ENCODE results near the gene RTN4RL1. TPM values are rescaled to one million over a fixed set of nuclear protein-coding genes. Genes with fewer than 3 reads are reported as not detected.

RTN4RL1 gene
- total and polyA plus RNA-seq, 2 experiments from 2014 or later, result 32.2 to 45.4 TPM

GRCh38 chr17:2027528-2028233, 2.5 kb upstream of the RTN4RL1 start:
- Histone ChIP-seq H3K4me3 (no peak overlapping the region), H3K9me3 (ENCODE audit: low read depth) (no peaks in the 10 kb centered on the region), H3K4me1 (ENCODE audit: low read depth) (peaks cover 11% of the 10 kb centered on the region), H3K27ac (no peak overlapping the region), H3K36me3 (no peaks in the 10 kb centered on the region), H3K27me3 (peaks cover 8% of the 10 kb centered on the region)
- no peak for TF ChIP-seq CTCF (IDR thresholded peaks at IDR 0.05; ENCODE audit: low read depth, low read length)
- DNase-seq (ENCODE audit: low read depth in 1 of 2, low spot score in 1 of 2), result peak in 1 of 2 donors; percentile 53

- Histone ChIP-seq H3K27ac (peak overlapping the region; percentile 48), H3K4me3 (peak overlapping the region; percentile 81), H3K36me3 (no peaks in the 10 kb centered on the region), H3K9me3 (ENCODE audit: low read depth) (no peaks in the 10 kb centered on the region), H3K27me3 (peaks cover 10% of the 10 kb centered on the region), H3K4me1 (ENCODE audit: low read depth) (peaks cover 6% of the 10 kb centered on the region)
- peak; percentile 75 to 89 for DNase-seq (ENCODE audit: low read depth in 1 of 2, low spot score in 1 of 2)
- peak; percentile 74 for TF ChIP-seq CTCF (IDR thresholded peaks at IDR 0.05; ENCODE audit: low read depth, low read length)
Measured at GRCh38 chr17:2025622-2026309, 632 bp upstream of the RTN4RL1 start.

GRCh38 chr17:2024572-2025219, 438 bp downstream of the RTN4RL1 start:
- peak overlapping the region; percentile 48 for H3K27ac ChIP-seq
- DNase-seq (ENCODE audit: low read depth in 1 of 2, low spot score in 1 of 2), result no peak
- no peak for TF ChIP-seq CTCF (IDR thresholded peaks at IDR 0.05; ENCODE audit: low read depth, low read length)
- no peaks in the 10 kb centered on the region for H3K36me3 ChIP-seq
- no peaks in the 10 kb centered on the region for H3K9me3 ChIP-seq (ENCODE audit: low read depth)
- peaks cover 6% of the 10 kb centered on the region for H3K4me1 ChIP-seq (ENCODE audit: low read depth)
- H3K4me3 ChIP-seq, result peak overlapping the region; percentile 81
- peaks cover 10% of the 10 kb centered on the region for H3K27me3 ChIP-seq

- Histone ChIP-seq H3K4me1 (ENCODE audit: low read depth) (peaks cover 6% of the 10 kb centered on the region), H3K36me3 (no peaks in the 10 kb centered on the region), H3K4me3 (peak overlapping the region; percentile 81), H3K9me3 (ENCODE audit: low read depth) (no peaks in the 10 kb centered on the region), H3K27ac (no peak overlapping the region), H3K27me3 (peaks cover 10% of the 10 kb centered on the region)
- TF ChIP-seq CTCF (IDR thresholded peaks at IDR 0.05; ENCODE audit: low read depth, low read length), result no peak
- DNase-seq (ENCODE audit: low read depth in 1 of 2, low spot score in 1 of 2), result peak; percentile 60 to 77
Measured at GRCh38 chr17:2023692-2024571, 1.2 kb downstream of the RTN4RL1 start.

- Histone ChIP-seq H3K27ac (no peak overlapping the region), H3K4me3 (peak overlapping the region; percentile 81), H3K4me1 (ENCODE audit: low read depth) (peaks cover 6% of the 10 kb centered on the region), H3K27me3 (peaks cover 10% of the 10 kb centered on the region), H3K9me3 (ENCODE audit: low read depth) (no peaks in the 10 kb centered on the region), H3K36me3 (no peaks in the 10 kb centered on the region)
- DNase-seq (ENCODE audit: low read depth in 1 of 2, low spot score in 1 of 2), result no peak
- no peak for TF ChIP-seq CTCF (IDR thresholded peaks at IDR 0.05; ENCODE audit: low read depth, low read length)
Measured at GRCh38 chr17:2023256-2023655, 1.9 kb downstream of the RTN4RL1 start.
